NCI-H146 treated with DMSO at 0.1 percent for 48 hours (cell line): ENCODE measurements around the gene RMI2.

Source experiments
- DNase-seq: peaks from one replicate; lab custom pipeline; 2025; ENCODE audit not compliant: unreplicated experiment; lab: John Stamatoyannopoulos, UW

RMI2 gene

GRCh38 chr16:11309895-11310633 is 35.2 kb upstream of the RMI2 start:
- no peak for DNase-seq

- no peak for DNase-seq
These were observed 34.7 kb upstream of the RMI2 start for GRCh38 chr16:11310634-11310977.

GRCh38 chr16:11310997-11311561 is 34.2 kb upstream of the RMI2 start:
- no peak for DNase-seq

GRCh38 chr16:11312718-11313492 is 32.4 kb upstream of the RMI2 start:
- no peak for DNase-seq

- no peak for DNase-seq
These were observed 31.6 kb upstream of the RMI2 start for GRCh38 chr16:11313493-11314308.

- DNase-seq, result no peak
These were observed 30.9 kb upstream of the RMI2 start for GRCh38 chr16:11314309-11314894.

- no peak for DNase-seq
These were observed 29.7 kb upstream of the RMI2 start for GRCh38 chr16:11315510-11315909.

GRCh38 chr16:11316331-11317015 is 28.8 kb upstream of the RMI2 start:
- DNase-seq, result no peak

GRCh38 chr16:11318817-11319216 is 26.4 kb upstream of the RMI2 start:
- DNase-seq, result no peak

GRCh38 chr16:11319529-11320146 is 25.6 kb upstream of the RMI2 start:
- no peak for DNase-seq

GRCh38 chr16:11320170-11320569 is 25.1 kb upstream of the RMI2 start:
- peak; percentile 27 for DNase-seq

- no peak for DNase-seq
These were observed 23.6 kb upstream of the RMI2 start for GRCh38 chr16:11321662-11322061.

- no peak for DNase-seq
These were observed 22.4 kb upstream of the RMI2 start for GRCh38 chr16:11322823-11323222.

GRCh38 chr16:11323551-11324336 is 21.5 kb upstream of the RMI2 start:
- DNase-seq, result no peak

GRCh38 chr16:11325404-11326083 is 19.7 kb upstream of the RMI2 start:
- DNase-seq, result no peak

- DNase-seq, result no peak
These were observed 19.0 kb upstream of the RMI2 start for GRCh38 chr16:11326084-11326736.

GRCh38 chr16:11326737-11327276 is 18.5 kb upstream of the RMI2 start:
- no peak for DNase-seq
